BJ (cell line): Measurements from ENCODE around the gene SPTBN5. TPM values are rescaled to one million over a fixed set of nuclear protein-coding genes. Genes with fewer than 3 reads are reported as not detected.

Experiments used
- CTCF ChIA-PET: fragments of 350-600 bp; formaldehyde crosslinking; extraction: SDS; loops from one replicate; lab custom pipeline; 2021; ENCODE audit warnings: antibody characterized with exemption, inconsistent platforms; lab: Yijun Ruan, JAX
- POLR2A ChIA-PET: fragments of 300-600 bp; sonication (Branson Sonifier 250); formaldehyde crosslinking; extraction: SDS; loops from one replicate; lab custom pipeline; 2021; ENCODE audit warnings: antibody characterized with exemption; lab: Charles Lee
- DNase-seq: peaks from one replicate; pipeline ENCODE4 v3.0.0-alpha.2; 2011; ENCODE audit warnings: low read depth
- H3K27me3 ChIP-seq: 2 replicates; pipeline ENCODE4 v1.6.0; 2011; ENCODE audit warnings: low read length; ENCODE audit not compliant: control insufficient read depth, insufficient read depth
- H3K36me3 ChIP-seq: 2 replicates; pipeline ENCODE4 v1.5.1; 2011; ENCODE audit warnings: low read length; ENCODE audit not compliant: control insufficient read depth, insufficient read depth
- H3K4me3 ChIP-seq: 2 replicates; pipeline ENCODE4 v1.5.1; 2011; ENCODE audit warnings: low read depth, mild to moderate bottlenecking, control low read depth, low read length
- CTCF ChIP-seq: IDR thresholded peaks from 2 replicates; pipeline ENCODE4 v1.5.1; 2011; ENCODE audit warnings: low read depth, mild to moderate bottlenecking, control low read depth, inconsistent platforms, low read length, moderate library complexity; ENCODE audit not compliant: insufficient read depth
- polyA plus RNA-seq: library from polyadenylated mRNA; depleted of rRNA; stranded (reverse); fragments of >200 nt; gene quantifications from 2 replicates; pipeline ENCODE4 v1.2.3, GENCODE V29; 2011

SPTBN5 gene
- polyA plus RNA-seq, 1 experiment: 0.04 TPM

- ChIA-PET POLR2A (no interaction called here), CTCF (no interaction called here)
- Histone ChIP-seq H3K4me3 (no peak overlapping the region), H3K27me3 (no peaks in the 10 kb centered on the region), H3K36me3 (peaks cover 4% of the 10 kb centered on the region; the same call in 1 of the 2 replicates)
- DNase-seq: no peak
- no peak for TF ChIP-seq CTCF
Observed at GRCh38 chr15:41939986-41940385, 46.1 kb upstream of the SPTBN5 start.

GRCh38 chr15:41937568-41937923 is 43.7 kb upstream of the SPTBN5 start:
- POLR2A ChIA-PET: no interaction called here
- CTCF ChIA-PET: interaction anchor here (0.7 to 1.0 kb wide), 2 partner anchors 26 to 52 kb away, joined by 3 read pairs; no protein-coding TSS in a partner anchor

GRCh38 chr15:41936649-41937567 is 43.1 kb upstream of the SPTBN5 start:
- Histone ChIP-seq H3K36me3 (peaks cover 4% of the 10 kb centered on the region; the same call in 1 of the 2 replicates), H3K4me3 (no peak overlapping the region), H3K27me3 (no peaks in the 10 kb centered on the region)
- ChIA-PET CTCF (interaction anchor here (0.7 to 1.3 kb wide), 3 partner anchors 13 to 52 kb away, joined by 3 read pairs; no protein-coding TSS in a partner anchor), POLR2A (no interaction called here)
- no peak for TF ChIP-seq CTCF
- DNase-seq: no peak

More at GRCh38 chr15:41937568-41937923, 43.7 kb upstream of the SPTBN5 start:
- Histone ChIP-seq H3K4me3 (no peak overlapping the region), H3K27me3 (no peaks in the 10 kb centered on the region), H3K36me3 (peaks cover 4% of the 10 kb centered on the region; the same call in 1 of the 2 replicates)
- no peak for DNase-seq
- no peak for TF ChIP-seq CTCF

- Histone ChIP-seq H3K4me3 (no peak overlapping the region), H3K27me3 (no peaks in the 10 kb centered on the region), H3K36me3 (peaks cover 3% of the 10 kb centered on the region; the same call in 1 of the 2 replicates)
- no peak for DNase-seq
- TF ChIP-seq CTCF: no peak
- CTCF ChIA-PET: interaction anchor here (1.3 kb wide), 1 partner anchor 14 kb away, joined by 3 read pairs; no protein-coding TSS in a partner anchor
- POLR2A ChIA-PET: no interaction called here
Observed at GRCh38 chr15:41936155-41936554, 42.3 kb upstream of the SPTBN5 start.

- ChIA-PET CTCF (interaction anchor here (1.3 kb wide), 1 partner anchor 9 kb away, joined by 6 read pairs; no protein-coding TSS in a partner anchor), POLR2A (no interaction called here)
- no peak for DNase-seq
- H3K36me3 ChIP-seq: peaks cover 3% of the 10 kb centered on the region; the same call in 1 of the 2 replicates
- no peaks in the 10 kb centered on the region for H3K27me3 ChIP-seq
- H3K4me3 ChIP-seq: no peak overlapping the region
- no peak for TF ChIP-seq CTCF
Observed at GRCh38 chr15:41935566-41936020, 41.7 kb upstream of the SPTBN5 start.
